ENCODE data around the gene XPA. TPM values are rescaled to one million over a fixed set of nuclear protein-coding genes. Genes with fewer than 3 reads are reported as not detected.
"Not testable (repeated sequence)": the region's sequence is repeated elsewhere in the genome, so short reads cannot be mapped to it uniquely, and the experiment has no call there.

XPA gene
- total RNA-seq, 1 experiment from 2014 or later: 12.4 TPM

GRCh38 chr9:97704851-97705250, 7.7 kb upstream of the XPA start:
- DNase-seq (ENCODE audit: extremely low read depth, low read depth): no peak

GRCh38 chr9:97704345-97704677, 7.2 kb upstream of the XPA start:
- no peak for DNase-seq (ENCODE audit: extremely low read depth, low read depth)

- DNase-seq (ENCODE audit: extremely low read depth, low read depth): no peak
Measured at GRCh38 chr9:97703437-97704344, 6.6 kb upstream of the XPA start.

- not testable (repeated sequence) for DNase-seq (ENCODE audit: extremely low read depth, low read depth)
Measured at GRCh38 chr9:97699824-97700223, 2.7 kb upstream of the XPA start.

GRCh38 chr9:97699281-97699680, 2.1 kb upstream of the XPA start:
- DNase-seq (ENCODE audit: extremely low read depth, low read depth): not testable (repeated sequence)

GRCh38 chr9:97698865-97699264, 1.7 kb upstream of the XPA start:
- DNase-seq (ENCODE audit: extremely low read depth, low read depth): no peak

GRCh38 chr9:97697837-97698236, 697 bp upstream of the XPA start:
- no peak for DNase-seq (ENCODE audit: extremely low read depth, low read depth)

- DNase-seq (ENCODE audit: extremely low read depth, low read depth): no peak
Measured at GRCh38 chr9:97695995-97696802, 941 bp downstream of the XPA start.

GRCh38 chr9:97695390-97695789, 1.8 kb downstream of the XPA start:
- DNase-seq (ENCODE audit: extremely low read depth, low read depth): no peak

- DNase-seq (ENCODE audit: extremely low read depth, low read depth): no peak
Measured at GRCh38 chr9:97694769-97695168, 2.4 kb downstream of the XPA start.

GRCh38 chr9:97689401-97690180, 7.5 kb downstream of the XPA start:
- no peak for DNase-seq (ENCODE audit: extremely low read depth, low read depth)

GRCh38 chr9:97688654-97689053, 8.5 kb downstream of the XPA start:
- no peak for DNase-seq (ENCODE audit: extremely low read depth, low read depth)

- DNase-seq (ENCODE audit: extremely low read depth, low read depth): no peak
Measured at GRCh38 chr9:97682242-97682641, 14.9 kb downstream of the XPA start.

GRCh38 chr9:97675655-97676054, 21.5 kb downstream of the XPA start:
- no peak for DNase-seq (ENCODE audit: extremely low read depth, low read depth)

GRCh38 chr9:97673922-97674321, 23.2 kb downstream of the XPA start:
- DNase-seq (ENCODE audit: extremely low read depth, low read depth): no peak

- DNase-seq (ENCODE audit: extremely low read depth, low read depth): no peak
Measured at GRCh38 chr9:97672403-97672802, 24.7 kb downstream of the XPA start.

- no peak for DNase-seq (ENCODE audit: extremely low read depth, low read depth)
Measured at GRCh38 chr9:97670586-97670985, 26.6 kb downstream of the XPA start.

- no peak for DNase-seq (ENCODE audit: extremely low read depth, low read depth)
Measured at GRCh38 chr9:97668485-97668884, 28.7 kb downstream of the XPA start.

- DNase-seq (ENCODE audit: extremely low read depth, low read depth): no peak
Measured at GRCh38 chr9:97666907-97667686, 30.0 kb downstream of the XPA start.

GRCh38 chr9:97665742-97666141, 31.4 kb downstream of the XPA start:
- no peak for DNase-seq (ENCODE audit: extremely low read depth, low read depth)
